GM21390 (cell line): Measurements from ENCODE around the gene TMEM132C.

ENCODE experiments used
- ATAC-seq: cut with Tn5 transposase; IDR thresholded peaks from one replicate; pipeline ENCODE4 v1.9.1; 2021; ENCODE audit not compliant: unreplicated experiment

The TMEM132C gene

DNA sequence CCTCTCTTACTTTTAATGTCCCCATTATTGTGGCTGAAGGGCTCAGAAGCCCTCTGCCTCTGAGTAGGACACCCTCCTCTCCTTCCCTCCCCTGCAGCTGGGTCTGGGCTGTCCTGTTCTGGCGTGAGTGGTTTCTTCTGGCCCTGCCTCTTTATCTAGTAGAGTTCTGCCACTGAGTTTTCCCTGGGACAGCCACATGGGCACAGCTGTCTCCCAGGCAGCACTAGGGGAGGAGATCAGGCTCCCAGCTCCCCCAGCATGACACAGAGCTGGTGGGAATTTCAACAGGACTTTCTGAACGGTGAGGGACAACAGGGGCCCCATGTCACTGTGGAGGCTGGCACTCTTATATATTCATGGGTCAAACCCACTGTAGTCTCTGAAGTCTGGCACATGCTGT is 21.4 kb downstream of the TMEM132C start:
- ATAC-seq, result no peak

DNA sequence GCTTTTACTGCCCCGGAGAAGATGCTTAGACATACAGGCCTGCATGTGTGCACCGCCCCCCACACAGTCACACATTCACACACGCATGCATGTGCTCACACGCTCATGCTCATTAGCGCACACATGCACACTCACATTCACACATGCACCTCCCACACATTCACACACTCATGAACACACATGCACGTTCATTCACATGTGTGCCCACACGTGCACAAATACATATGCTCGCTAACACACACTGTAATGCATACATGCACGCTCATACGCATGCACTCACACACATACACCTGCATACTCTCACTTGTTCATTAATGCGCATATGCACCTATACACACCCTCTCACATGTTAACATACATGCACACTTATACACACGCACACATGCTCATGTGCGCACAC is 21.9 kb downstream of the TMEM132C start:
- no peak for ATAC-seq

DNA sequence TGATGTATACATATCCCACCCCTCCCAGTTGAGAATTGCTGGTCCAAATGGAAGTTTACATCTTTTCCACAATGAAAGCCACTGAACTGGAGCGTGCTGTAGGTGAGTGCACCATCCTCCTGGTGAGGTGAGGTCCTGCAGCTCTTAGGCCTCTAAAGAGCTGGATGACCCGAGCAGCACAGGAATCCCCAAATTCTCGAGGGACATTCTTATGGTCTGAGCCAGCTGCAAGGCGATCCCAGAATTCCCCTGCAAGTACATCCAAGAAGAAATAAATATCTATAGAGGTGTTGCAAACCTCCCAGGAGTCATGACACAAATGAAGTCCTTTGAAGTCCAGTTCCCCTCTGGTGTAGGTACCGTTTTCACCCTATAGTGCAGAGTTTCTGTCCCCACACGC is 24.0 kb downstream of the TMEM132C start:
- no peak for ATAC-seq

DNA sequence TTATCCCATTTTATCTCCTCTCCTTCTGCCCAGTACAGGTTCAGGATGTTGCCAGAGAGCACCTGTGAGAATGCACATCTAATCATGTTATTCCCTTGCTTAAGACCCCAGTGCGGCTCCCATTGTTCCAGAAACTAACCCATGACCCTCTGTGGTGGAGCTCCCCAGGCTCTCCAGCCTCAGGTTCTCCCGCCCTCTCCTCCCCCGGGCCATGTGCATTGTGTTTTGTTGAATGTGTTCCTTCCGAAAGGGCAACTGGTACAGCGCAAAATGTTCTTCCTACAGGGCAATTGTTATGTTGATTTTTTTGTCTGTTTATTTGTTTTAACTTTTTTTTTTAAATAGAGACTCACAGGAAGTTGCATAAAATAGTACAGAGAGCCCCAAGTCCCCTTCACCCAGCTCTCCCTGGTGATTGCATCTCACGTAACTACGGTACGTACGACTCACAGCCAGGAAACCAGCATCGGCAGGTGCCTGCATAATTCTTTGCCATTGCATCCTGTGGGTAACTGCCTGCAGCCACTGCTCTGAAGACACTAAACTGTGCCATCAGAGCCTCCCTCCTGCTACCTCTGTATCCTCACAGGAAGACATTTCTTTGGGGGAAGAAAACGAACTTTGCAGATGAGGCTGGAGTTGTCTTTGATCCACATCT is 31.2 kb downstream of the TMEM132C start:
- ATAC-seq, result no peak

DNA sequence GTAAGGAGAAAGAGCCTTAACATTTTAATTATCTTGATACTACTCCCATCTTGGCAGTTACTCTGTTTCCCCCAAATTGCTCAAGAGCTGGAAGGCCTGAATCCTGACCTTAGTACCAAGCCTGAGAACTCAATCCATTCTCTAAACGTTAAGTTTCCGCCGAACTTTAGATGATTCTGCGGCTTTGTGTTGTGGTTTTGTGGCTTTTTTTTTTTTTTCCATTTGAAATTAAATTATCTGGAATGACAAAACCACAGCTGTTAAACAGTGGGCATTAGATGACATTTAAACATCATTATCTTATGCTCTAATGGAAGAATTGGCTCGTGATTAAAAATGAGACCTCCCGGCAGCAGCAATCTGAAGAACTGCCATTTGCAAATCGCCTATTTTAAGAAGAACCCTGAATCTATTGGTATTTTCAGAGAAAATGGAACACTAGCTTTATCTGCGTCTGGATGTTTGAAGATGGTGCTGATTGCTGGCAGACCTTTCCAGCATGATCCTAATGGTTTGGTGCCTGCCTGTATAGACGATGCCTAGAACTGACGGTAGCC is 38.4 kb downstream of the TMEM132C start:
- no peak for ATAC-seq

DNA sequence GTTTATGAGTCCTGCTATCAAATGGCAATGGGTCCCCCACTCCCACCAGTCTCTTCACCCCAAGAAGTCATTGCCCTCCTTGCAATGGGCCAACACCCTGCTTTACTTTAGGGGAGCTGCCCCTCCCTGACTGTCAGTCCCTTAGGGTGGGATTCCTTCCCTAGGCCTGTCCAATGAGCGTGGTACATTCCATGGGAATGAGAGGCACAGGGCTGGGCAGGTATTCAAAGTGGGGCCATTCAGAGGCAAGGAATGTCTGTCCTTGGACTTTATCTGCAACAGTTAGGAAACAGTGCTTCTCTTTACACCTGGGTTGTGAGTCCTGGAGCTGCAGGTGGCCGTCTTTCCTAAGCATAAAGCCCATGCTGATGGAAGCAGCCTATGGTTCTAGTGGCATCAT is 40.8 kb downstream of the TMEM132C start:
- no peak for ATAC-seq

DNA sequence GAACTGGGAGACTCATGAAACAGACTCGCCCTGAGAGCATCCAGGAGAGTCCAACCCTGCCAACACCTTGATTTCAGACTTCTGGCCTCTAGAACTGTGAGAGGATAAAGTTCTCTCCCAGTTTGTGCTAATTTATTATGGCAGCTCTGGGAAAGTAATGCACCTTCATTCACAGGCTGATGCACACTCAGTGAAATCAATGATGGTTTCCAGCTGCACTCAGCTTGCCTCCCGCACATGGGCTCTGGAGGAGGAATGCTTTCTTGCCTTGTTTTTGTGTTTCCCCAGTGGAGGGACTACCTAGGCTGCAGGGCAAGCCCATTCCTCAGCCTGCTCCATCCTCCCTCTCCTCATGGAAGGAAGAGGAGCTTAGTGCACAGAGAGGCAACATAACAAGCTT is 45.7 kb downstream of the TMEM132C start:
- ATAC-seq, result no peak

DNA sequence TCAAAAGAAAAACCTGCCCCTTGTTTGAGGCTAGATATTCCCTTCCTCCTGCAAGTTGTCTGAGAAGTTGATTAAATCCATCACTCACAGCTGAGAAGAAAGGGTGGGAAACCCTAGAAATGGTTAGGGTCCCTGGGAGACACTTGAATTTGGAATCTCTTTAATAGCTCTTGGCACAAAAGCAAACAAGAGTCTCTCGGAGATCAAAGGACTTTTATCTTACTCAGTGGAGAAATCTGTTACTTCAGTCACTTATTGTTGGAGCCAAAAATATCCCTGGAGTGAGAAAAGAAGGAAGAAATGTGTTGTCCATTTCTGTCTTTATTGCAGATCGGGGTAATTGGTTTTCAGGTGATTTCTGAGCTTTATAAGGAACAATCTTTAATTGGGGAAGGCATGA is 47.0 kb downstream of the TMEM132C start:
- ATAC-seq, result no peak

DNA sequence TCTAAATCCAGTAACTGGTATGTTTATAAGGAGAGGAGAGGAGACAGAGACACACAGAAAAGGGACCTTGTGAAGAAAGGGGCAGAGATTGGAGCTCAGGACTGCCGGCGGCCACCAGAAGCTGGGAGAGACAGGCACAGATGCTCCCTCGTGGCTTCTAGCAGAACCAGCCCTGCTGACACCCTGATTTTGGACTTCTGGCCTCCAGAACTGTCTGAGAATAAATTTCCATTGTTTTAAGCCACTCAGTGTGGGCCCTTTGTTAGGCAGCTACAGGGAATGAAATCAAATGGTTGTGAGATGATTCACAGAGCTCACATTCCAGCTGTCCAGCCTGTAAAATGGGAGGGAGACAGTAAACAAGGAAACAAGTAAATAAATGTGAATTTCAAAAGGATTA is 47.6 kb downstream of the TMEM132C start:
- no peak for ATAC-seq

DNA sequence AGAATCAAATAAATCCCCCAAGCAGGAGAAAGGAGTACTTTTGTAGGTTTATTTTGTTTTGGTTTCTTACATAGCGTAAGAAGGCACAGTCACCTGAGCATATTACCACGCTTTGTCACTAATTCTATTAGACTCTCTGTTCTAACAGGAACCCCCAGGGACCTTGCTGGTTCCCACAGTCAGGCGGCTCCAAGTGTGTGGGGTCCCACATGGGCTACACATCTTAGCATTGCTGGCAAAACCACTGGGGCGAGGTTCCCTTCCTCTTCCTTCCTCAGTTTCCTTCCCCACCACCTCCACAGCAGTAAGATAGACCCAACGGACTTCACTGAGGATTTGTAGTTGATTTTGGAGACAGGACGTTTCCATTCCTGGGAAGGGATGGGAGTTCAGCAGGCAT is 49.1 kb downstream of the TMEM132C start:
- ATAC-seq, result no peak

DNA sequence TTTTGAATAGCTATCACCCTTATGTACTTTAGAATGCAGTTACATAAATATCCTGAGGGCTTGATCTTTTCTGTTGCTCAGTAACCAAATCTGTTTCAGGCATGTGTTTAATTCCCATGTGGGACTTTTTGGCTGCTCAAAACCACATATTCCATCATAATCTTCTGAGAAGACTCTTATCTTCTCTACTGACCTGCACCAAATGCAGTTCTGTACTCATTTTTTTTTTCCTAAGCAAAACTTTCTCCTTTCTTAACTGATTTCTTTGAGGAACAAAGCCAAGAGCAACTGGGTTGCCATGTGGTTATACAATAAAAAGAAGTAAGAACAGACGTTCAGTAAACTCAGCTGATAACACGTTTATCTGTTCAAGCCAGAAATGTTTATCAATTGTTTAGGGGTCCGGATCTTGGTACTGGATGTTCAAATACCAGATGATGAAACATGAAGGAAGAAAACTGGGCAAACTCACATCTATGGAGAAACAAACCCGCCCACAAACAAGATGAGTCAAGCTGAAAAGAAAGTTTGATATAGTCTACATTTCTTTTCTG is 50.1 kb downstream of the TMEM132C start:
- ATAC-seq, result no peak

DNA sequence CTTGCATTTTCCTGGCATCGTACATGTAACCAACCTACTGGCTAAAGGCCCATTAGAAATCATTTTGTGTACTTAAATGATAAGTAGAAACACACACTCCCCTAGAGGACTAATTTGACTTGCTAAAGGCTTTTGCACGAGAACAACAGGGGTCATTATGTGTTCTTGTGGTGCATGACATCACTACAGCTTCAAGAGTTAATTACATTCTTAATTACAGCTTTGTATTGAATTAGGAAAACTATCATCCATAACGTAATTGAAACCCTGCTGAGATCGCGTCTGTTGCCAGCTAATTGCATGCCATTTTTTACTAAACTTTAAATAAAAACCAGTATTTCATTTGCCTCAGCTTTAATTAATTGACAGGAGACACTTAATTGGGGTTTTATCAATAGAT is 51.4 kb downstream of the TMEM132C start:
- ATAC-seq, result no peak

DNA sequence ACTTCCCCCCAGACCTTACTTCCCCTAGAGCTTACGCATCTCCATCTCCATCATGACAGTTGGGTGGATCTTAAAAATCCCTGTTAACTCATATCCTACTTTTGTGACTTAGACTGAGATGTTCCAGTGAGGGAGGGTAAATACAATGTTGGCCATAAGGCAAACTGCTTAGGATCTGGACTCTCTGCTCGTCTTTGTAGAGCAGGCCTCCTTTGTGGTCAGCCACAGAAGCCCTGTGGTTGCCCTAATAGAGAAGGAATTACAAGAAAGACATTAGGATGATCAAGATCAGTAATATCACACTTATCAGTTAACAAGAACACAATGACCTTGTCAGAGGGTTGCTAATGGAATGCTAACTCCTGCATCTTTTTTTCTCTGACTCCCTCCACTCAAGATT is 52.0 kb downstream of the TMEM132C start:
- ATAC-seq, result no peak

DNA sequence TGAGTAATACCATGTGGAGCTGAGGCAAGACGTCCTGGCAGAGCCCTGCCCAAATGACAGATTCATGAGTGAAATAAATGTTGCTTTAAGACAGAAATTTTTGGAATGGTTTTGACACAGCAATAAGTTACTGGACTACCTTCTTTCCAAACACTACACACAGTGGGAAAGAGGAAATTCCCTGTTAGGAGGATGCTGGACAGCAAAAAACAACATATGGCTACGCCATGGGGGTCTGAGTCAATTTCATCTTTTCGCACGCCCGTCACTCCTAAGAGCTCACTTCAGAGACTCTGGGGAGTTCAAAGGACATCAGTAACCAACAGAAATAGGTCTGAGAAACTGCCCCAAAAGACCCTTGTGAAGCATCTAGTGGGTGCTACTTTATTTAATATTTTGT is 55.4 kb downstream of the TMEM132C start:
- no peak for ATAC-seq

DNA sequence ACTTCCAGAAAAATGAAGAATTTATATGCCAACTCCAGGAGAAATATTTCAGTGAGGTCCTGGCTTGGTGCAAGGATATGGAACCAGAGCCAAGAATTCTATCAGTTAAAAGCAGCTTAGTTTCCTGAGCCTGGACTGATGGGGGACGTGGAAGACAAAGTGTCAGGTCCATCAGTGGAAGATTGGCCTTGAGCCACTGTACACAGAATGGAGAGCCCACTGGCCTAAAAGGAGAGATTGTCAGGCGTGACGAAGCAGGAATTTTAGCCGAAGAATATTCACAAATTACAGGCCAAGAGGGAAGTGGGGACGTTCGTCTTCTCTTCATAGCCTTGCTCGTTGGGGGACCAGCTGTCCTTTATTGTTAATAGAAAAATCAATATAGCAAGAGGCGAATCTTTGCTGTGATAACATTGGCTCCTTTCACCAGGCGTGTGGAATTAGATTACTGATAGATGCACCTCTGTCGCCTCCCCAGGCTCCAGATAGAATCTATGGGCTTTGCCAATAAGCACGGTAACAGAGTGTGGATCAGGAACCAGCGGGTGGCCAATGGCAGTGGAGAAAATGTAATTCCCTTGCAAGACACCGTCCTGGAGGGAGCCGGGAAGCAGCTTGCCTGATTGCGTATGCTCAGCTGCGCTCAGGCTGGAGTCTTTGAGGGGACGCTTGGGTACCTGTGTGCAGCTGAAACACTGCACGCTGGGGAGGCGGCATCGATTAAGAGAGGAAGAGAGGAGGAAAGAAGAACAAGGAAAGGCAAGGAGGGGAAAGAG is 56.4 kb downstream of the TMEM132C start:
- ATAC-seq, result no peak

DNA sequence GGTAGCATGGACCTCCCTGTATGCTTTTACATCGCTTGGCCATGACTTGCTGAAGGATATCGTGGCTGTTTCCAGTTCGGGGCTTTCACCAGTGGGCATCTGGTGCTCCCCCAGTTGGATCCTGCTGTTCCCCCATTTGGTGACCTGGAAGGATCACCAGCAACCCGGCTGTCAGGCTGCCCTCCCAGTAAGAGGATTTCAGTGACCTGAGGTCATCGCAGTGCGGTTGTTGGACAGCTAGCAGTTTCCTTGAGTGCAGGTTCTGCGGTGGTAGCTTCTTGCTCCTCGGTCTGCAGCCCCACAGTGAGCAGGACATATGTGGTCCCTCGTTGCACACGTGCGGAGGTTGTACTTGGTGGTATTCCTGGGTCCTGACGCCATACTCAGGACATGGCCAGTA is 58.7 kb downstream of the TMEM132C start:
- no peak for ATAC-seq

DNA sequence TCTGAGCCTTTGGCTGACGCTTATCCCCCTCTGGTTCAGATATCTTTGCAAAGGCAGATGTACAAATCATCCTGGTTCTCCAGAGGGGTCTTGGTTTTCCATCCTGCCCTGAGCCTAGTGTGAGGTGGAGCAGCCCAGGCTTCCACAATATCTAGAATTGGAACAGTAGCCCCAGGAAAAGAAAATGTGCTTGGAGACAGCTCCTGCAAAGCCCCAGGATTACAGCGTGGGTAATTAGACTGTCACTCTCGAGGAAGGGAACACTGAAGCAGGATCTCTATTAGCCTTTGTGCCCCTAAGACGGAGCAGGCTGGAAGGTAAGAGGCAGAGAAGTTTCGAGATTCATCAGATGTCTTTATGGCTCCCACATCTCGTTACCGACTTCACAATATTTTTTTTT is 59.4 kb downstream of the TMEM132C start:
- no peak for ATAC-seq

DNA sequence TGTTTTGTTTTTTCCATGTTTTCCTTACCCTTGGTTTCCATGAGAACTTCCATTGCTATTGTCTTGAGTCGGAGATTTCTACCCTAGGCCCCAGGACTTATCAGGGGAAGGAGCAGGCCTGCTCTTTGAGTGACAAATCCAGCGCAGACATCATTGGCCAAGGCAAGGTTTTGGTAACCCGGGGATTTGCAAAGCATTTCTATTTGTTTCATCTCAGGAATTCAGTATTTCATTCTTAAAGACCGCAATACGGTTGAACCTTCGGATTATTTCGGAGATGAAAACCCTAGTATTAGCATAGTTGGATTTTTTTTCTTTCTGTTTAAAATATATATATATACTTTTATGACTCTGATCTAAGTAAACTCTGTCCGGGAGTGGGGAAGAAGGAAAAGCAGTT is 62.0 kb downstream of the TMEM132C start:
- ATAC-seq, result no peak

DNA sequence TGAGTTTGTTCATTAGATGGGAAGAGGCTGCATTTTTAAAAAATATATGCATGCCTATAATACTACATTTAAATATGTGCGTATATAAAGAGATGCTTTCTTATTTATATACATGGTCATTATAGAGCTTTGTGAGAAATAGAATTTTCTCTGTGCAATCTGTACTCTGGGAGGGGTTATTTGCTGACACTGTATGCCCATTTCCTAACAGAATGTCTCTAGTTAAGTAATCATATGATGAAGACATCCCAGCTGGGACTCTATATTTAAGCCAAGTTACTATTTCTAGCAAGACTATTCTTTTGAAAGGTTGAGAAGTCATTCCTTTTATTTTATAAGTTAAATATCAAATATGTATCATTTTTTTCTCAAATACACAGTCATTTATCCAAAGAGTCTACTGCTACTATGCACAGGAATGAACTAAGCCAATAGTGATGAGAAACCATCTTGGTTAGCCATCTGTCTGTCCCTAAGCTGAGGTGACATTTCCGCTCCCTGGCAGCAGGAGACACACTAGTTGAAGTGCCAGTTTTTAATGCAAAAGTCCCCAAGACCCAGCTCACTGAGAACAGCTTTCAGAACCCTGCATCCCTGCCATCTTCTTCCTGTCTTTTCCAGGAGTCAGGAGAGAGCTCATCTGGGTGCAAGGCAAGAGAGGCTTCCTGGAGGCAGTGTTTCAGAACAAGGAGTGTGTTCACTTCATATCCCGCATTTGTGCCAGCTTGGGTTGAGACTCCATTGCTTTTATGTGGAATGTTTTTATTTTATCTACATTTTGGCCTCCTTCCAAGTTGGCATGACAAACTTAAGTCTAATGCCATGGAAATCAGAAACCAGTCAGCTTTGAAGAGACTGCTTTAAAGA is 69.5 kb downstream of the TMEM132C start:
- ATAC-seq, result no peak

DNA sequence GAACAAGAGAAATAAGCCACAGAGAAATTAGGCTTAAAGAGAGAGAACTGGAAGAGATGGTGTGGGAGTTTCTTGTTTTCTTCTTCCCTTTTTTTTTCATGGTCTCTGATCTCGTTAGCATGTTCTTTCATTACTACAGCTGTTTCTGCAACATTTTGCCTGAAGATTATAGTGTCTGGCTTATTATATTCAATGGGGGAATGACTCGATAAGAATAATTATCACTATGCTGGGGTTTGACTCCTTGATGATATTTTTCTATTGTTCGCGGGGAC is 70.0 kb downstream of the TMEM132C start:
- ATAC-seq, result no peak

DNA sequence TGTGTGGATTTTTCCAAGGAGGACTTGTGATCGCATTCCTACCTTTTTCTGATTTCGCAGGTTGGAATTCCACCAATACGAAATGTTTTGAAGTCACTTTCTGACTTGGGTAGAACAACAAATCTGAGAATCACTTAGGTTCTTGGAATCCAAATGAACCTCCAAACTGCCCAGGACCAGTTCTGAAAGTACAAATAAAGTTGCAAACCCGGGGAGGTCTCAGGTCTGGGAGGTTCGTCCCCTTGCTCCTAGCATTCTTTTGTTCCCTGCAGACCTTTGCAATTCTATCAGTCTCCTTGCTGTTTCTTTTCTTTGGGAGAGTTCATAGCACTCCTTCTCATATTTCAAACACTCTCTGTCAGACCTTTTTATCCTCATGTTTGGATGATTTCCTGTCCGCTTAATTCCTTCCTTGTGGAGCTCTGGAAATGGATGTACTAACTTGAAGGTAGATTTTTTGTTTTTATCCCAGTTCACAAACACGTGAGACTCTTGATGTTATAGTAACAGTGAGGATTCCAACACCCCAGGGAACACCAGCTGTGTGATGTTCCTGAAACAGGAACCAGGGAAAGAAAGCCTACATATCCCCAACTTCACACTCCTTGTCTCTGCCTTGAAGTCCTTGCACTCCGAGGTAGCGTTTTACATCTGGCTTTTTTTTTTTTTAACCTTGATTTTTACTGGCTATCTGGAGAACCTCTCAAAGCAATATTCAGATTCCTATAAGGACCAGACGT is 70.6 kb downstream of the TMEM132C start:
- no peak for ATAC-seq
